Nephron (organoid): ENCODE results near the gene MICB.

Experiments
- H3K27ac Mint-ChIP-seq, 3 experiments: 2 replicates each; pipeline ENCODE4 v1.8.0; 2020; ENCODE audit warnings: mixed read lengths in 3 of 3, mild to moderate bottlenecking in 2 of 3, moderate library complexity in 1 of 3
- H3K27me3 Mint-ChIP-seq: 2 replicates; pipeline ENCODE4 v1.8.0; 2021; ENCODE audit warnings: low read depth, mild to moderate bottlenecking, moderate library complexity, mixed read lengths
- H3K36me3 Mint-ChIP-seq: 2 replicates; pipeline ENCODE4 v1.8.0; 2020; ENCODE audit warnings: low read depth, mixed read lengths
- H3K4me1 Mint-ChIP-seq: 2 replicates; pipeline ENCODE4 v1.8.0; 2020; ENCODE audit warnings: mixed read lengths
- H3K4me3 Mint-ChIP-seq, 3 experiments: 2 replicates each; pipeline ENCODE4 v1.8.0; 2020; ENCODE audit warnings: mild to moderate bottlenecking in 3 of 3, mixed read lengths in 3 of 3, moderate library complexity in 2 of 3
- H3K9me3 Mint-ChIP-seq: 2 replicates; pipeline ENCODE4 v1.8.0; 2020; ENCODE audit warnings: mixed read lengths
- TF ChIP-seq, protein P1 (sequence below), 3 experiments: fragments of 200-600 bp; sonication (generic); IDR thresholded peaks; one replicate each; pipeline ENCODE4 v1.5.0; 2021; ENCODE audit warnings: antibody characterized with exemption in 3 of 3; ENCODE audit not compliant: unreplicated experiment in 3 of 3

MICB gene

DNA sequence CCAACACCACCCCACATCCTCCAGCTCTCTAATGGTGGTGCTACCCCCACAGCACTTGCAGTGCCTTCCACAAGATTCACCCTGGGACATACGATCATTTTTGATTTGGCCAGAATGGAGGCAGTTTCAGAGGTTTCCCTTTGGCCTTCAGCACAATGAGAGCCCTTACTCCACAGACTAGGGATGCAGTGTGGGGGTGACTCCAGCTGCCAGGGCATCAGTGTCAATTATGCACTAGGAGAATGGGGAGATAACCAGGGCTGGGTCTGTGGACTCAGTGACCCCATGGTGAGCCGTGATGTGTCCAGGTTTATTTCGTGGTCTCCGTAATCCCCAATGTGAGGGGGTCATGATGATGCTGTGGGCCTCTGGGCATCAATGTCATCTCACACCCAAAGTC lies 31.5 kb upstream of the MICB start:
- no peak overlapping the region for H3K27ac Mint-ChIP-seq
- no peak overlapping the region for H3K4me3 Mint-ChIP-seq
- TF ChIP-seq, protein P1, sequence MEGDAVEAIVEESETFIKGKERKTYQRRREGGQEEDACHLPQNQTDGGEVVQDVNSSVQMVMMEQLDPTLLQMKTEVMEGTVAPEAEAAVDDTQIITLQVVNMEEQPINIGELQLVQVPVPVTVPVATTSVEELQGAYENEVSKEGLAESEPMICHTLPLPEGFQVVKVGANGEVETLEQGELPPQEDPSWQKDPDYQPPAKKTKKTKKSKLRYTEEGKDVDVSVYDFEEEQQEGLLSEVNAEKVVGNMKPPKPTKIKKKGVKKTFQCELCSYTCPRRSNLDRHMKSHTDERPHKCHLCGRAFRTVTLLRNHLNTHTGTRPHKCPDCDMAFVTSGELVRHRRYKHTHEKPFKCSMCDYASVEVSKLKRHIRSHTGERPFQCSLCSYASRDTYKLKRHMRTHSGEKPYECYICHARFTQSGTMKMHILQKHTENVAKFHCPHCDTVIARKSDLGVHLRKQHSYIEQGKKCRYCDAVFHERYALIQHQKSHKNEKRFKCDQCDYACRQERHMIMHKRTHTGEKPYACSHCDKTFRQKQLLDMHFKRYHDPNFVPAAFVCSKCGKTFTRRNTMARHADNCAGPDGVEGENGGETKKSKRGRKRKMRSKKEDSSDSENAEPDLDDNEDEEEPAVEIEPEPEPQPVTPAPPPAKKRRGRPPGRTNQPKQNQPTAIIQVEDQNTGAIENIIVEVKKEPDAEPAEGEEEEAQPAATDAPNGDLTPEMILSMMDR (IDR thresholded peaks at IDR 0.05; ENCODE audit: unreplicated experiment in 3 of 3), result no peak
- H3K27me3 Mint-ChIP-seq, result peaks cover 43% of the 10 kb centered on the region
- H3K4me1 Mint-ChIP-seq, result peaks cover 7% of the 10 kb centered on the region
- no peaks in the 10 kb centered on the region for H3K9me3 Mint-ChIP-seq
- H3K36me3 Mint-ChIP-seq, result no peaks in the 10 kb centered on the region

DNA sequence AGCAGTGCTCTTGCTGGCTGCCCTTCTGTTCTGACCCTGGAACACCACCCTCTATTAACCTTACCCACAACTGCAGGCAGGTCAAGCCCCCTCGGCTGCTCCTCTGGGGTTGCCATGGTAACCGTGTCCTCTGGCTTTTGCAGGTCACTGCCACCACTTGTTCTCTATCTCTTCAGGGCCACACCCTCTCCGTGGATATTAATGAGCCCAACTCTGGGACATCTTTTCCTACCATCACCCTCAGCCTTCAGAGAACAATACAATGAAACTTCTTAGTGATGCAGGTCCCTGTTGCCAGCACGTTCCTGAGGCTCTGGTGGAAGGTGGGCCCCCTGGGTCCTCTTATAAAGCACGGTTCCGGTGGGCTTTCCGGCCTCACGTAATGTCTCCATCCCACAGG lies 30.8 kb upstream of the MICB start:
- no peak overlapping the region for H3K4me3 Mint-ChIP-seq
- no peaks in the 10 kb centered on the region for H3K9me3 Mint-ChIP-seq
- no peaks in the 10 kb centered on the region for H3K36me3 Mint-ChIP-seq
- no peak overlapping the region for H3K27ac Mint-ChIP-seq
- H3K4me1 Mint-ChIP-seq, result peaks cover 7% of the 10 kb centered on the region
- peaks cover 36% of the 10 kb centered on the region for H3K27me3 Mint-ChIP-seq
- TF ChIP-seq, protein P1 (IDR thresholded peaks at IDR 0.05; ENCODE audit: unreplicated experiment in 3 of 3), result no peak

DNA sequence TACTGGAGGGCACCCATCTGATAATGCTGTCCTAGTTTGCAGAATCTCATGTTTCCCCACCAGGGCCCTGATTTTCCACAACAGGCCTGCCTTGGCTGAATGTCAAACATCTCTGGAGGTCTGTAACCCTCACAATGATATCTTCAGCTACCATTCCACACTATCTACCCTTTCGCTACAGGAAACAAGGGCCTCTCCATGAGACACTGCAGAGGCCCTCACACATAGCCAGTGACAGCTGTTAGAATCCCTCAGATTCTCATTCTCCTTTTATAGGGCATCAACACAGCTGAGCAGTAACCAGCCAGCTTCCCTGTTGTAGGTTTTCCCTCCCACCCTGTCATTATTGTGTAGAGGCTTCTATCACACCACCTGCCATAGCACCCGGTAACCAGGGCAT lies 29.6 kb upstream of the MICB start:
- peaks cover 7% of the 10 kb centered on the region for H3K4me1 Mint-ChIP-seq
- no peak overlapping the region for H3K4me3 Mint-ChIP-seq
- H3K27ac Mint-ChIP-seq, result no peak overlapping the region
- no peaks in the 10 kb centered on the region for H3K9me3 Mint-ChIP-seq
- peaks cover 29% of the 10 kb centered on the region for H3K27me3 Mint-ChIP-seq
- TF ChIP-seq, protein P1 (IDR thresholded peaks at IDR 0.05; ENCODE audit: unreplicated experiment in 3 of 3), result no peak
- H3K36me3 Mint-ChIP-seq, result no peaks in the 10 kb centered on the region

DNA sequence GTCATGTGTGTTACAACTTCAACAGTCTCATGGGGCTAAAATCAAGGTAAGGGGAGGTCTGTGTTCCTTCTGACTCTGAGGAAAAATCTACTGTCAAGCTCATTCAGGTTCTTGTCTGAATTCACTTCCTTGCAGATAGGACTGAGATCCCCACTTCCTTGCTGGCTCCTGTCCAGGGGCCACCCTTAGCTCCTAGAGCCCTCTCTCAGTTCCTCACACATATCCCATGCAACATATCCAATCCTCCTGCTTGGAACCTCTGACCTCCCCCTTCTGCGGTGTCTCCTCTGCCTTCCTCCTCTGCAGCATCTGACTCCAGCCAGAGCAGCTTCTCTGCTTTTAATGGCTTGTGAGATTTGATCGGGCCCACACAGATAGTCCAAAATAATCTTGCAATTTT lies 27.1 kb upstream of the MICB start:
- peaks cover 7% of the 10 kb centered on the region for H3K4me1 Mint-ChIP-seq
- H3K27ac Mint-ChIP-seq, result no peak overlapping the region
- no peaks in the 10 kb centered on the region for H3K36me3 Mint-ChIP-seq
- H3K9me3 Mint-ChIP-seq, result no peaks in the 10 kb centered on the region
- H3K4me3 Mint-ChIP-seq, result no peak overlapping the region
- TF ChIP-seq, protein P1 (IDR thresholded peaks at IDR 0.05; ENCODE audit: unreplicated experiment in 3 of 3), result no peak
- peaks cover 17% of the 10 kb centered on the region for H3K27me3 Mint-ChIP-seq

DNA sequence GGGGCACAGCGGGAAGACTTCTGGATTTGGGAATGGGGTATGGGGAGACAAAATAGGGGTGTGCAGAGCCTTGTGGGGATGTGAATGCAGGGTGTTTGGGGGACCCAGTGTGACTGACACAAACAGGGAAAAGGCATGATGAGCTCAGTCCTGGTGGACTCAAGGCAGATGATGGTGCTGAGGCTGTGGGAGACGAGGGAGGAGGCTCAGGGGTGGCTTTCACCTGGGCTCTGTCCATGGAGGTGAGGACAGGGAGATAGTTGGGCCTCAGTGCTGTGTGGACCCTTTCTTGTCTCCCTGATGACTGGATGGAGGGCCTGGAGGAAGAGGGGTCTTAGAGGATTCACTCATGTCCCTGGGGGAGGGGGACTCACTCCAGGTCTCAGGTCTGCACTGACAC lies 26.2 kb upstream of the MICB start:
- TF ChIP-seq, protein P1 (IDR thresholded peaks at IDR 0.05; ENCODE audit: unreplicated experiment in 3 of 3), result no peak
- Mint-ChIP-seq H3K4me1 (peaks cover 7% of the 10 kb centered on the region), H3K36me3 (no peaks in the 10 kb centered on the region), H3K4me3 (no peak overlapping the region), H3K27ac (no peak overlapping the region), H3K27me3 (peaks cover 17% of the 10 kb centered on the region), H3K9me3 (no peaks in the 10 kb centered on the region)

DNA sequence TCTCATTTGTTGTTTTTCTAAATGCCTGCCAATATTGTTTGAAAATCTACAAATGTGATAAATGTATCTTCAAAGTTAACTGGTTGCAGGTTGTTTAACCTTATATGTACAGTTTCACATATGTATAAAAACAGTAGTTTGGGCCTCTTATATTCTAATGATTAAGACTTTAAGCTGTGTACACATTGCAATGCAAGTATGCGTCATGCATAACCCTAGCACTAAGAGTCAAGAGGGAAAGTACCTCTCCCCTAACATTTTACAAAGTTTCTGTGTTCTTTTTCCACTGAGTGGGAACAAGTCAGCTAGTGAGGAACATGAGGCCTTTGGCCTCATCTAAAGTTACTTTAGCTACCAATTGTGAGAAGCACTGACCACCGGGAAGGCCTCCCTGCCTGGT lies 25.7 kb upstream of the MICB start:
- Mint-ChIP-seq H3K27me3 (peaks cover 22% of the 10 kb centered on the region), H3K27ac (no peak overlapping the region), H3K9me3 (no peaks in the 10 kb centered on the region), H3K36me3 (no peaks in the 10 kb centered on the region), H3K4me3 (no peak overlapping the region), H3K4me1 (peaks cover 7% of the 10 kb centered on the region)
- TF ChIP-seq, protein P1 (IDR thresholded peaks at IDR 0.05; ENCODE audit: unreplicated experiment in 3 of 3), result no peak
